ENCODE results near the gene ZNF350.

DNA sequence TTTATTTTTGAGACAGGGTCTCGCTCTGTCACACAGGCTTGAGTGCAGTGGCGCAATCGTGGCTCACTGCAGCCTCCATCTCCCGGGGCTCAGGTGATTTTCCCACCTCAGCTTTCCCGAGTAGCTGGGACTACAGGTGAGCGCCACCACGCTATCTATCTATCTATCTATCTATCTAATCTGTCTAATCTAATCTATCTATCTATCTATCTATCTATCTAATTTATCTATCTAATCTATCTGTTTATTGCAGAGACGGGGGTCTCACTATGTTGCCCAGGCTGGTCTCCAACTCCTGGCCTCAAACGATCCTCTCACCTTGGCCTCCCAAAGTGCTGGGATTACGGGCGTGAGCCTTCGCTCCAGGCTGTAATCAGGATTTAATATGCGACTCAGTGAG, 58.8 kb downstream of the ZNF350 start:
- TF ChIP-seq CTCF (IDR thresholded peaks at IDR 0.05) (no peak), POLR2A (IDR thresholded peaks at IDR 0.05) (no peak)
